T47D (cell line): Measurements from ENCODE around the gene KCNJ6.

Experiments
- DNase-seq, 2 experiments: peaks; one replicate each; pipeline versions ENCODE4 v3.0.0 to v3.0.0-alpha.2; 2011 to 2012; ENCODE audit warnings: low read depth in 1 of 2, low spot score in 1 of 2
- JUND ChIP-seq: IDR thresholded peaks from 2 replicates; pipeline ENCODE4 v1.6.1; 2012; ENCODE audit warnings: low read depth
- in situ Hi-C: cut with HindIII; loops from 2 replicates; pipeline ENCODE4 v1.10.0; 2016; ENCODE audit warnings: low sequenced_read_pairs, low pct_unique_long_range_greater_than_20kb

Gene KCNJ6

DNA sequence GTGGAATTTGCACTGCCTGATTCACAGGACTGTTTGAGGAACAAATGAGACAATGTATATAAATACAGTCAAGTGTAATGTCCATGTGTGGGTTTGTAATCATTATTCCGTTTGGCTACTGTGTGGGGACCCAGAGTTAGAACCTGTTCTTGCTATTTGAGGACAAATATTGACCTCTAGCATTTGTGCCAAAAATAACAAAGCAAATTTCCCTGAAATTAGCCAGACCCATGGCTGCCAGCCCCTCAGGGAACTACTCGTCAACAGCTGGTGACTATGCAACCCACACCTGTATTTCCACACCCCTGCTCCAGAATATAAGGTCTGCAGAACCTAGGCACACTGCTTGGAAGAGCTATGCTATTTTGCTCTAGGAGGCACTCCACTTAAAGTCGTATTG is 70.7 kb downstream of the KCNJ6 start:
- DNase-seq, result peak in 1 of 2 experiments; percentile 28
- in situ Hi-C loops, result no loop called here
- no peak for TF ChIP-seq JUND

GRCh38 chr21:37843191-37843590 is 73.1 kb downstream of the KCNJ6 start:
- TF ChIP-seq JUND, result no peak
- no peak for DNase-seq
- in situ Hi-C loops, result no loop called here

GRCh38 chr21:37842163-37842919 is 73.9 kb downstream of the KCNJ6 start:
- in situ Hi-C loops, result no loop called here
- no peak for TF ChIP-seq JUND
- no peak for DNase-seq

- in situ Hi-C loops, result no loop called here
- no peak for TF ChIP-seq JUND
- DNase-seq, result no peak
Measured at GRCh38 chr21:37837381-37837780, 78.9 kb downstream of the KCNJ6 start.

- in situ Hi-C loops, result no loop called here
- no peak for DNase-seq
- no peak for TF ChIP-seq JUND
Measured at GRCh38 chr21:37835481-37835880, 80.8 kb downstream of the KCNJ6 start.

DNA sequence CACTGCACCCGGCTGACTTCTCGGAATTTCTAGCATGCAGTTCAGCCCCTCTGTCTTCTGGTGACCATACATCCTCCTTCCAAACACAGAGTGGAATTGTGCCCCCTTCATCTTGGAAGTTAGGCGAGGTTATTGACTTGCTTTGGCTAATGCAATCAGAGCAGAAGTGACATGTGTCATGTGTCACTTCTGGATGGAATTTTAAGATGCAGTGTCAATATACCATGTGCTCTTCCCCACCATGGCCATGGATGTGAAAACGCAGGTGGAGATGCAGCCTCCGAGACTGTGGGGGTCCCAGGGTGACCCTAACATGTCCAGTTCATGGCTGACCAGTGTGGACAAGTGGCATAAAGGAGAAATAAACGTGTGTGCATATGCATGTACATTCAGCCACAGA is 83.0 kb downstream of the KCNJ6 start:
- no peak for DNase-seq
- in situ Hi-C loops, result no loop called here
- no peak for TF ChIP-seq JUND

DNA sequence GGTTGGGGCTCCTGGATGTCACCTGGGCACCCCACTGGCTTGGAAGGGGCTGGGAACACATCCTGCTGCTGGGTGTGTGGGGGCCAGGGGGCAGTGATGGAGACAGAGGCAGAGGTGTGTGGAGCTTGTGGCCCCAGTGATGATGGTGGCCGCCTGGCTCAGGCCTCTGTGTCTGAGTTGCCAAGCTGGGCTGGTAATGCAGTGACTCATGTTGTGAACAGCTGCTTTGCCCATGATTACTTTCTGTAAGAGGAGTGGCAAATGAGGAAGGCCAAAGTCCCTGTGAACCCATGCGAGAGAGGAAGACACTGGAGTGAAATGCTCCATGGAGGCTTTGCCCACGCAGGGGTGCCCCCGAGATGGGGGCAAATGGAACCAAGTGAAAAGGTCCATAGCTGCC is 86.8 kb downstream of the KCNJ6 start:
- no peak for TF ChIP-seq JUND
- in situ Hi-C loops, result no loop called here
- DNase-seq, result no peak

DNA sequence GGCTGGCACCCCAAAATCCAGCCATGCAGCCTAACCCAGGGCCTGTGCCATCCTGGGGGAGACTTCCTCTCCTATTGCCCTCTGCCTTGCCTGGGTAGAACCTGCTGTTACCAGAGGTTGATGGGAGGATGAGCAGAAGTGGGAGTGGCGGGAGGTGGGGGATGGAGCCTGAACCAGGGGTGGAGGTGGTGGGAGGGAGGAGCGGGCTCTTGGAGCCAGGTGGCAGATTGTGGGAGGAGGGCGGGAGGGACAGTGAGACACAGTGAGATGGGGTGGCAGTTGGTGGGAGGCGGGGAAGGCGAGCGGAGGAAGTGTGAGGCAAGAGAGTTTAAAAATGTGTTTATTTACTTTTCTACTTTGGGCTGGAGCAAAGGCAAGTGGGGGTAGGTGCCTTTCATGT is 87.3 kb downstream of the KCNJ6 start:
- no peak for DNase-seq
- no peak for TF ChIP-seq JUND
- in situ Hi-C loops, result no loop called here

DNA sequence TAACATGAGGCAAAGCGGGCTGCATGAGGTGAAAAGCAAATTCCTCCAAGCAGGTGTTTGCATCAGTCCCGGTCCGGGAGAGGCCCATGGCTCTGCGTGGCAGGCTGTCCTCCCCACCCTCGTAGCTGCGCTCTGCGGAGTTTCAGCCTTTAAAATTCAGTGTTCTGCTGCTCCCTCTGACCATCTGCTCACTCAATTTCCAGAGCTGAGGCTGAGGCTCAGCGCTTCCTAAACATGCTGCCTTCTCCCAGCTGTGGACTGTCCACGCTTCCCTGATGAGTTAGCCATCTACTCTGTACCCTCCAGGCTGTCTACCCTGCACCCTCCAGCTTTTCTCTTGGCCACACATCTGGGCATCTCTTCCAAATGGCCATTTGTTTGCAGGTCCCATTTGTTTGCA is 87.7 kb downstream of the KCNJ6 start:
- no peak for TF ChIP-seq JUND
- DNase-seq, result no peak
- in situ Hi-C loops, result no loop called here

GRCh38 chr21:37827913-37828312 is 88.3 kb downstream of the KCNJ6 start:
- DNase-seq, result no peak
- TF ChIP-seq JUND, result no peak
- in situ Hi-C loops, result no loop called here

DNA sequence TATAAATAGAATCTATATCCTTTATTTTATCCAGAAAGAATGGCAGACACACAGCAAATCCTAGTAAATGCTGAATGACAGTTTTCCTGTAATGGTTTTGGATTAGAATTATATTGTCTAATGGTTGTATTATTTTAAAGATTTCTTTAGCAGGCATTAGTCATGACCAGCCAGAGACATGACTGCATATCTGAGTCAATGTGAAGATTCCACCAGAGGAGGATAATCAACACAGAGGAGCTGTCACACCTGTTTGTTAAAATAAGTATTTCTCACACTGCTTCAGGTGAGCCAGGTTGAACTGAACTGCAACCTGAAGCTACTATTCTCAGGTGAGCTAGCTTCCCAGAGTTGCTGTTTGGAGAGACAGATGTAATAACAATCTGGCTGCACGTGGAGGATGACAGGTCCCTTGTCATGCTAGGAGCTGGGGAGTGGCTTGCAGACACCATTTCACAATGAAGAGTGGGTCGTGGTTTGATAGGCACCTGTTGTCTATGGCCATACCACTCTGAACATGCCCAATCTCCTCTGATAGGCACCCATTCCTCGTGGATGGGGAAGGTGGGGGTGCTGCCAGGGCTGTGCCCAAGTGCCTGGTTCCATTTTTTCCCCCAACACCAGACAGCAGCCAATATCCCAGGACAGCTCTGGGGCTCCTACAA is 94.3 kb downstream of the KCNJ6 start:
- no peak for DNase-seq
- in situ Hi-C loops, result no loop called here
- no peak for TF ChIP-seq JUND

DNA sequence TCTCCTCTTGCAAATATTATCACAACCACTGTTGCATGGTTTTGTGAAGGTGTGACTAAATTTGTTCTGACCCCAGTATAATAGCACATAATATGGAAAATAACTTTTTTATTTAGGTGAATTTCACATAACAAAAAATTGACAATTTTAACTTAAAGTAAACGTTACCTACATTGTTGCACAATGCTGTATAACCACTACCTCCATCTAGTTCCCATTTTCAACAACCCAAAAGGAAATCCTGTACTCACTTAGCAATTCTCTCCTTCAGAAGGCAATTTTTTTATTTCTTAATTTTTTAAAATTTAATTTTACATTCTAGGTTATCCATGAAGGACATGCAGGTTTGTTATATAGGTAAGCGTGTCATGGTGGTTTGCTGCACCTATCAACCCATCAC is 95.2 kb downstream of the KCNJ6 start:
- in situ Hi-C loops, result no loop called here
- no peak for DNase-seq
- no peak for TF ChIP-seq JUND

DNA sequence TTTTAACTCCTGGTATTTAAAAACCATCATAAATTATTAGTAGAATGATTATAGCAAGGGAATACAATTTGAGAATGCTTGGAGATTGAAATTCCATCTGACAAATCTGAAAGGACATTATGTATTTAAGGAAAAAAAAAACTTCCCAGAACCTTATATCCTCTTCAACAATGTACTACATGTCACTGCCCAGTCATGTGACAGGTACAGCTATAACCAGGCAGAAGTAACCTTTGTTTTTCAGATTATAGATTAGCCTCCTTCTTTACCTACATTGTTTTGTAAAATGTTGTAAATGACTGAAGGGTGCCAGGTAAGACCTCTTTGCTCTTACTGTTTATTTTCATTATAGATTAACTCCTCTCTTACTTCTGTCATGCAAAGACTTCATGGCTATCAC is 96.9 kb downstream of the KCNJ6 start:
- no peak for DNase-seq
- in situ Hi-C loops, result no loop called here
- no peak for TF ChIP-seq JUND
